K562 (cell line): Measurements from ENCODE around the gene HSD3B7. TPM values are rescaled to one million over a fixed set of nuclear protein-coding genes. Genes with fewer than 3 reads are reported as not detected.

Source experiments
- CHAMP1 ChIP-seq: fragments of 450-650 bp; IDR thresholded peaks from 2 replicates; pipeline ENCODE4 v1.6.1; 2016; ENCODE audit warnings: mild to moderate bottlenecking
- COPS2 ChIP-seq: fragments of 450-650 bp; conservative IDR thresholded peaks from 2 replicates; pipeline ENCODE4 v1.6.1; 2016; ENCODE audit warnings: mild to moderate bottlenecking, moderate library complexity
- CXXC5 ChIP-seq: fragments of 250-450 bp; sonication (Bioruptor Pico); IDR thresholded peaks from 2 replicates; pipeline ENCODE4 v1.8.0; 2022; ENCODE audit warnings: inconsistent platforms, mild to moderate bottlenecking, moderate library complexity
- DPF2 ChIP-seq: fragments of 450-650 bp; IDR thresholded peaks from 2 replicates; pipeline ENCODE4 v1.6.1; 2016
- MNT ChIP-seq, 2 experiments: fragments of 450-650 bp; conservative IDR thresholded peaks; 2 replicates each; pipeline ENCODE4 v1.6.1; 2017; ENCODE audit warnings: mild to moderate bottlenecking in 2 of 2, moderate library complexity in 2 of 2
- NR3C1 ChIP-seq: sonication (generic); formaldehyde crosslinking; IDR thresholded peaks from 2 replicates; pipeline ENCODE4 v1.8.1; 2022; ENCODE audit warnings: missing genetic modification reagents
- SIX5 ChIP-seq, 2 experiments: IDR thresholded peaks; 2 replicates each; pipeline ENCODE4 v1.6.1; 2011; ENCODE audit warnings: low read length in 2 of 2, borderline replicate concordance in 1 of 2, low read depth in 1 of 2, mild to moderate bottlenecking in 1 of 2, moderate library complexity in 1 of 2; ENCODE audit not compliant: insufficient read depth in 1 of 2
- TOE1 ChIP-seq, 2 experiments: fragments of 450-650 bp in 1 of 2; sonication (generic) in 1 of 2; formaldehyde crosslinking in 1 of 2; IDR thresholded peaks; 2 replicates each; pipeline versions ENCODE4 v1.7.1 to v1.8.0; 2016 to 2022; ENCODE audit warnings: borderline replicate concordance in 2 of 2, mild to moderate bottlenecking in 2 of 2, antibody characterized with exemption in 1 of 2, inconsistent platforms in 1 of 2, low read depth in 1 of 2, missing genetic modification reagents in 1 of 2, moderate library complexity in 1 of 2
- ZBTB5 ChIP-seq: fragments of 450-650 bp; IDR thresholded peaks from 2 replicates; pipeline ENCODE4 v1.6.1; 2017; ENCODE audit warnings: antibody characterized with exemption
- ZNF232 ChIP-seq: sonication (generic); formaldehyde crosslinking; IDR thresholded peaks from 2 replicates; pipeline ENCODE4 v1.8.0; 2022; ENCODE audit warnings: mild to moderate bottlenecking, missing genetic modification reagents
- polyA plus RNA-seq, 8 experiments: library from polyadenylated mRNA; depleted of rRNA in 4 of 8; stranded (reverse) in 5 of 8; unstranded in 3 of 8; fragments of >200 nt; fragmentation: Nextera tagmentation in 2 of 8; fragmentation: Illumina TruSeq in 1 of 8; extraction: Ambion mirVana in 2 of 8; extraction: Trizol in 1 of 8; gene quantifications; 2 replicates each; pipeline versions ENCODE4 v1.2.1 to v1.2.3, GENCODE V29; 2011 to 2014; ENCODE audit warnings: inconsistent platforms in 1 of 8, missing spikeins in 1 of 8
- total RNA-seq, 7 experiments: library from RNA; depleted of rRNA in 6 of 7; stranded (reverse); fragments of >200 nt in 6 of 7; fragmentation: Illumina TruSeq in 2 of 7; extraction: Trizol in 2 of 7; gene quantifications; 2 replicates each; pipeline versions ENCODE4 v1.2.1 to v1.2.3, GENCODE V29; 2011 to 2021; ENCODE audit warnings: low replicate concordance in 1 of 7

The HSD3B7 gene
- total and polyA plus RNA-seq, 9 of the 15 experiments (the other 6 are each of a cell fraction or from before 2014, with no cell fraction given): 5.4 to 49.1 (median 23.0) TPM

GRCh38 chr16:30985401-30986128 lies 558 bp downstream of the HSD3B7 start (continued):
- TF ChIP-seq MNT (conservative IDR thresholded peaks at IDR 0.05): peak; percentile 69 to 77
- 0 out of 2 replicates have a peak, but pooled peaks have one; percentile 28 for TF ChIP-seq CXXC5 (CRISPR knock-in tag)
- no peak for TF ChIP-seq DPF2
- TF ChIP-seq ZNF232 (CRISPR knock-in tag): no peak
- no peak for TF ChIP-seq NR3C1 (CRISPR knock-in tag)
- TF ChIP-seq TOE1 (IDR thresholded peaks at IDR 0.05; ENCODE audit: borderline replicate concordance): 0 out of 2 replicates have a peak, but pooled peaks have one; percentile 14
- TF ChIP-seq TOE1 (CRISPR knock-in tag; IDR thresholded peaks at IDR 0.05; ENCODE audit: borderline replicate concordance, low read depth): no peak
- no peak for TF ChIP-seq ZBTB5
- TF ChIP-seq SIX5 (IDR thresholded peaks at IDR 0.05; ENCODE audit: borderline replicate concordance in 1 of 2, insufficient read depth in 1 of 2, low read depth in 1 of 2, low read length in 2 of 2): no peak
- TF ChIP-seq CHAMP1: no peak
- TF ChIP-seq COPS2: no peak
